Measurements from ENCODE around the gene HTR3E. TPM values are rescaled to one million over a fixed set of nuclear protein-coding genes. Genes with fewer than 3 reads are reported as not detected.

Gene HTR3E
- total and polyA plus RNA-seq, 3 donors from 2014 or later = 0.31 to 0.63 TPM; not detected in 1

DNA sequence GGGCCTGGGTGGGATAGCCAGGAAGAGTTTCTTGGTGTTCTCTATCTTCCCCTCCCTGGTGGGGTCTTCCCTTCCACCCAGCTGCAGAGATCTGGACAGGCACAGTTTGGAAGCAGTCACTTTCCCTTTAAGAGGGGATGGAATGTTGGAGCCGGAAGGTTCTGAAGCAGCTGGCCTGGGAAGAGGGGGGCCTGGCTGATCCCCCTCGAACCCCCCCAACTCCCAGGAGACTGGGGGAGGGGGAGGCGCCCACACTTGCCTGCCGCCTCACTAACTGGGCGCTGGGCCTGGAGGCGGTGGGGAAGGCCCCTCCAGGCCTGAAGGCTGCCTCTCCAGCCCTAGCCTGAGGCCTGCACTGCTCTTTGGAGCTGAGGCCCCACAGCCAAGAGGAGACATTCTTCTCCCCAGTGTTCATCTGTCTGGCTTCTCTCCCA, 59.7 kb downstream of the HTR3E start:
- H3K36me3 ChIP-seq (ENCODE audit: low read depth, missing control alignments) = no peaks in the 10 kb centered on the region
- peaks cover 34% of the 10 kb centered on the region for H3K4me1 ChIP-seq
- peak; percentile 77 for DNase-seq
- intact Hi-C loops (cut with DNase I; ENCODE audit: low total_unique reads) = no loop called here
- TF ChIP-seq POLR2A (IDR thresholded peaks at IDR 0.05) = no peak
- TF ChIP-seq, protein P1, sequence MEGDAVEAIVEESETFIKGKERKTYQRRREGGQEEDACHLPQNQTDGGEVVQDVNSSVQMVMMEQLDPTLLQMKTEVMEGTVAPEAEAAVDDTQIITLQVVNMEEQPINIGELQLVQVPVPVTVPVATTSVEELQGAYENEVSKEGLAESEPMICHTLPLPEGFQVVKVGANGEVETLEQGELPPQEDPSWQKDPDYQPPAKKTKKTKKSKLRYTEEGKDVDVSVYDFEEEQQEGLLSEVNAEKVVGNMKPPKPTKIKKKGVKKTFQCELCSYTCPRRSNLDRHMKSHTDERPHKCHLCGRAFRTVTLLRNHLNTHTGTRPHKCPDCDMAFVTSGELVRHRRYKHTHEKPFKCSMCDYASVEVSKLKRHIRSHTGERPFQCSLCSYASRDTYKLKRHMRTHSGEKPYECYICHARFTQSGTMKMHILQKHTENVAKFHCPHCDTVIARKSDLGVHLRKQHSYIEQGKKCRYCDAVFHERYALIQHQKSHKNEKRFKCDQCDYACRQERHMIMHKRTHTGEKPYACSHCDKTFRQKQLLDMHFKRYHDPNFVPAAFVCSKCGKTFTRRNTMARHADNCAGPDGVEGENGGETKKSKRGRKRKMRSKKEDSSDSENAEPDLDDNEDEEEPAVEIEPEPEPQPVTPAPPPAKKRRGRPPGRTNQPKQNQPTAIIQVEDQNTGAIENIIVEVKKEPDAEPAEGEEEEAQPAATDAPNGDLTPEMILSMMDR (IDR thresholded peaks at IDR 0.05) = no peak
- no peaks in the 10 kb centered on the region for H3K9me3 ChIP-seq
- WGBS, 2 donors = 0% methylated on average over 6 of the region's 6 CpGs; no CpG with 5 or more reads in 1 of the 2 donors
- no peaks in the 10 kb centered on the region for H3K27me3 ChIP-seq
- peak overlapping the region; percentile 88 to 92 for H3K27ac ChIP-seq
- H3K4me3 ChIP-seq = peak overlapping the region; percentile 82 to 92

Small RNA genes lying within 50 kb of the gene (small RNA-seq; reads per million reads assigned to genes)
- gene RF00019 = 0 reads per million in 2 donors

Other genes starting within 250 kb of the HTR3E start
- gene PARL, start 212.2 kb upstream of the HTR3E start, total RNA-seq = 10 to 100 TPM; 57.6 to 64.2 TPM
- 55.5 TPM for gene PARL, start 212.2 kb upstream of the HTR3E start, polyA plus RNA-seq (ENCODE audit: insufficient read depth, low read depth, low replicate concordance)
- 10 to 100 TPM; 61.5 to 77.9 TPM for gene ABCC5, start 79.2 kb upstream of the HTR3E start, total RNA-seq
- 35.2 TPM for gene ABCC5, start 79.2 kb upstream of the HTR3E start, polyA plus RNA-seq (ENCODE audit: insufficient read depth, low read depth, low replicate concordance)
- gene HTR3D, start 65.3 kb upstream of the HTR3E start, total RNA-seq = not detected
- gene HTR3D, start 65.3 kb upstream of the HTR3E start, polyA plus RNA-seq (ENCODE audit: insufficient read depth, low read depth, low replicate concordance) = not detected
- under 1 TPM in 1 of 2 donors, not detected in 1; 0.31 TPM for gene HTR3C, start 44.0 kb upstream of the HTR3E start, total RNA-seq
- gene HTR3C, start 44.0 kb upstream of the HTR3E start, polyA plus RNA-seq (ENCODE audit: insufficient read depth, low read depth, low replicate concordance) = not detected
- 10 to 100 TPM; 37.2 to 48.1 TPM for gene EIF2B5, start 38.3 kb downstream of the HTR3E start, total RNA-seq
- gene EIF2B5, start 38.3 kb downstream of the HTR3E start, polyA plus RNA-seq (ENCODE audit: insufficient read depth, low read depth, low replicate concordance) = 36.7 TPM
- gene DVL3, start 58.3 kb downstream of the HTR3E start, total RNA-seq = 10 to 100 TPM; 80.5 to 86.8 TPM
- gene DVL3, start 58.3 kb downstream of the HTR3E start, polyA plus RNA-seq (ENCODE audit: insufficient read depth, low read depth, low replicate concordance) = 53.7 TPM
- 100 to 1,000 TPM; 238 to 334 TPM for gene AP2M1, start 77.8 kb downstream of the HTR3E start, total RNA-seq
- gene AP2M1, start 77.8 kb downstream of the HTR3E start, polyA plus RNA-seq (ENCODE audit: insufficient read depth, low read depth, low replicate concordance) = 346 TPM
- gene ABCF3, start 89.1 kb downstream of the HTR3E start, total RNA-seq = 100 to 1,000 TPM; 111 to 115 TPM
- gene ABCF3, start 89.1 kb downstream of the HTR3E start, polyA plus RNA-seq (ENCODE audit: insufficient read depth, low read depth, low replicate concordance) = 69.3 TPM
- 10 to 100 TPM; 13.8 to 17.6 TPM for gene VWA5B2, start 132.5 kb downstream of the HTR3E start, total RNA-seq
- 2.5 TPM for gene VWA5B2, start 132.5 kb downstream of the HTR3E start, polyA plus RNA-seq (ENCODE audit: insufficient read depth, low read depth, low replicate concordance)
- 10 to 100 TPM; 79.4 to 91.7 TPM for gene ALG3, start 151.9 kb downstream of the HTR3E start, total RNA-seq
- gene ALG3, start 151.9 kb downstream of the HTR3E start, polyA plus RNA-seq (ENCODE audit: insufficient read depth, low read depth, low replicate concordance) = 58.7 TPM
- 10 to 100 TPM; 10.2 to 15.0 TPM for gene EEF1AKMT4, start 152.6 kb downstream of the HTR3E start, total RNA-seq
- 16.9 TPM for gene EEF1AKMT4, start 152.6 kb downstream of the HTR3E start, polyA plus RNA-seq (ENCODE audit: insufficient read depth, low read depth, low replicate concordance)
- gene CAMK2N2, start 164.5 kb downstream of the HTR3E start, total RNA-seq = under 1 TPM in 1 of 2 donors, not detected in 1; 0.24 TPM
- gene CAMK2N2, start 164.5 kb downstream of the HTR3E start, polyA plus RNA-seq (ENCODE audit: insufficient read depth, low read depth, low replicate concordance) = 0.40 TPM
- gene ECE2, start 179.0 kb downstream of the HTR3E start, total RNA-seq = 1 to 10 TPM; 1.4 TPM
- gene ECE2, start 179.0 kb downstream of the HTR3E start, polyA plus RNA-seq (ENCODE audit: insufficient read depth, low read depth, low replicate concordance) = 1.1 TPM
- 100 to 1,000 TPM; 289 to 339 TPM for gene PSMD2, start 202.2 kb downstream of the HTR3E start, total RNA-seq
- gene PSMD2, start 202.2 kb downstream of the HTR3E start, polyA plus RNA-seq (ENCODE audit: insufficient read depth, low read depth, low replicate concordance) = 379 TPM
- 100 to 1,000 TPM; 295 TPM for gene EIF4G1, start 217.5 kb downstream of the HTR3E start, total RNA-seq
- 255 TPM for gene EIF4G1, start 217.5 kb downstream of the HTR3E start, polyA plus RNA-seq (ENCODE audit: insufficient read depth, low read depth, low replicate concordance)
- gene FAM131A, start 240.5 kb downstream of the HTR3E start, total RNA-seq = 10 to 100 TPM; 75.9 to 77.2 TPM
- 28.1 TPM for gene FAM131A, start 240.5 kb downstream of the HTR3E start, polyA plus RNA-seq (ENCODE audit: insufficient read depth, low read depth, low replicate concordance)